GM18499 (cell line): Measurements from ENCODE around the gene EFNA4.

Experiments
- ATAC-seq: cut with Tn5 transposase; IDR thresholded peaks from one replicate; pipeline ENCODE4 v1.9.1; 2021; ENCODE audit warnings: moderate number of reproducible peaks; ENCODE audit not compliant: insufficient read depth, unreplicated experiment

EFNA4 gene

DNA sequence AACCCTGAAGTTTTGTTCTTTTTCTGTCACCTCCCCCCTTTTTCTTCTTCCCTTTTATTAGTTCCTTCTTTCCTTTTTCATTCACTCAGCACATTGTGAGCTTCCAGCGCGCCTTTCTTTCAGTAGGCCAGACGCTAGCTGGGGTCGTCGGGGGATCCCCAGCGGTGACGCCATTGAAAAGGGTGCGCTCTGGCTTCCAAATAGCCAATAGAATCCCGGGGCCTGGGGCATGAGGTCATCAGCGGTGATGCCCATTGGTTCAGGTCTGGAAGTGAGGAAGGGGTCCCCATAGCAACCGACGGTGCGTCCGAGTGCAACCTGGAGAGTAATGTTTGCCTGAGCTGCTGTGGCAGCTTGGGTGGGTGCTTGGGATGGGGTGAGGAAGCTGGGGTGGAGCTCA, 8.2 kb downstream of the EFNA4 start:
- ATAC-seq, result no peak

DNA sequence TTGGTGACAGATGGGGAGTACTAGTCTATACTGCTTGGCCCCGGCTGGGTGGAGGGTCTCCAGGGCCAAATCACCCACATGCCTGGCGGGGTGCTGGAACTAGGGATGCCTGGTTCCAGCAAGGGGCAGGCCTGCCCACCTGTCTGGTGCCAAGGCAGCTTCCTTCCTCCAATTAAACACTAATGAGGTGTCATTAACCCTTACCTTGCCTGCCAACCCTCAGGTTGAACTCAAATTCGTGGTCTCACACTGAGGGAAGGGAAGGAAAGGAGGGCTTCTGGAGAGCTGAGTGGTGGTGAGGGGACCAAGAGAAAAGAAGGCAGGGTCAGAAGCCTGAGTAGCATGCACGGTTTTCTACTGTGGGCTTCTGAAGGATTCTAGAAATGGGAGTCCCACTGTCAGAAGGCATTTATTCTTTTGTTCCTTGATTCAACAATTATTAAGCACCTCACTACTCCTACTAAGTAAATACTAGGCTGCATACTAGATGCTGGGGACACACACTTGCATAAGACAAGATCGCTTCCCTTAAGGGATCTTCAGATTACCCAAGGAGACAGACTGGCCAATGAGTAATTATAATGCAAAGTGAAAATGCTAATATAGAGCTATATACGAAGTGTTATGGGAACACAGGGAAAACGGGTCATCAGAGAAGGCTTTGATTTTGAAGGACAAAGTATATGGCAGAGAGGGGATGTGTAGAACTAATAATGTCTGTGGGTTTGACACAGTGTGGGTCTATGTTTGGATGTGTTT, 9.2 kb downstream of the EFNA4 start:
- no peak for ATAC-seq

DNA sequence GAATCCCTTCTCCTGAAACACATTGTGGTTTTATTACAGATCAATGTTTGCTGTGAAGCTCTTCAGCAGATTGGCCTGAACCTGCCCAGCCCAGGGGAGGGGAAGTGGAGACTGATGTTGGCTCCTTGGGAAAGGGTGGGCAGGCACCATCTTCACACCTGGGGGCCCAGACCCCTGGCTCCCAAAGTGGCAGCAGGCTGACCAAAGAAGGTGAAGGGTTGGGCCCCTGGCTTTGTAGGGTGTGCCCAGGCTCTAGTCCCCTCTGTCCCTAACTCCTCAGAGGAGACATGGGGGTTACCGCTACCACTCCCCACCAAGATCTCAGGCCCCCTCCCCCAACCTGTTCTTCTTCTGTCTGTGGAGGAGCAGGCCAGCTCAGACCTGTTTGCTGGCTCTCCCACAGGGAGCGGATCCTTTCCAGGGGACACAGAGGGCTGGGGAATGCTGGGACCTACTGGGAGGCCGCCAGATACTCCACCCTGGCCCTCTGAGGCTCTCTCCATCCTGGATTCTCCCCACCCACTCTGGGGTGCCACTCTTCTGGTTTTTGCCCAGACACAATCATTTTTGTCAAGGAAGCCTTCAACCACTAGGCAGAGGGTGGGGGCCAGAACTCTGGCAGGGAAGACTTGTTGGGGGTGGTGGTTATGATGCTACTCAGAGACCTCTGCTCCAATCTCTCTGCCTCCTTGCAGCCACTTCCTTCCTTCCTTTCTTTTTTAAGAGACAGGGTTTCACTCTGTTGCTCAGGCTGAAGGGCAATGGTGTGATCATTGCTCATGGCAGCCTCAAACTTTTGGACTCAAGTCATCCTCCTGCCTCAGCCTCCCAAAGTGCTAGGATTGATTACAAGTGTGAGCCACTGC, 10.1 kb downstream of the EFNA4 start:
- ATAC-seq, result no peak

DNA sequence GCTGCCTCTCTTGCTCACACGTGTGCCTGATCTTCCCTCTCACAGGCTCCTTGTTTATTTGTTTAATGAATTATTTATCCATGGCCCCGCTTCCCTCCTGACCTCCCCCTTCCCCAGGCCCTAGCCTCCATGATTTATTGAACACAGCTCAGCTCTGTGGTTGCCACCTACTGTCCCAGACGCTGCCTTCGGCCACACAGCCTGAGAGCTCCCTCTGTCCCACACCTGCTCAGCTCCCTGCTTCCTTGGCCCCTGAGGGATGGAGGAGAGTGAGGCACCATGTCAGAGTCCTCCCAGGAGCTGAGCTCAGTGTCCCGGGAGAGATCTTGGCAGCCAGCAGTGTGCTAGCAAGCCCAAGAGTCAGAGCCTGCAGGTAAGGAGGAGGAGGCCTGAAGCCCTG, 12.0 kb downstream of the EFNA4 start:
- ATAC-seq, result no peak

DNA sequence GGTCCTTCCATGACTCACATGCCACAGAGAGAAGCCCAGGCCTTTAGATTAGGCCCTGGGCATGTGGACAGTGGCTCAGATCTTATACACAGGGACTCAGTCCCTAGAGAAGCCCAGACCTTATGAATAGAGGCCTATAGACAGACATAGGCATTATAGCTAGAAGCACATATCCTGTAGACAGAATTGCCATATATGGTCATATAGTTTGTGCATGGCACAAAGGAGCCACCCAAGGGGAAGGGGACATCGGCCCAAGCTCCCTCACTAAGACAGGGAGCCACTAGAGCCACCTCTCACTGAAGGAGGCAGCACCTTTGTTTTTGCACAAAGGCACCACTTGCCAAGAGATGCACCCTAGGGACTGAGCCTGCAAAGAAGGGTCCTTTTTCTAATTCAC, 12.8 kb downstream of the EFNA4 start:
- no peak for ATAC-seq

DNA sequence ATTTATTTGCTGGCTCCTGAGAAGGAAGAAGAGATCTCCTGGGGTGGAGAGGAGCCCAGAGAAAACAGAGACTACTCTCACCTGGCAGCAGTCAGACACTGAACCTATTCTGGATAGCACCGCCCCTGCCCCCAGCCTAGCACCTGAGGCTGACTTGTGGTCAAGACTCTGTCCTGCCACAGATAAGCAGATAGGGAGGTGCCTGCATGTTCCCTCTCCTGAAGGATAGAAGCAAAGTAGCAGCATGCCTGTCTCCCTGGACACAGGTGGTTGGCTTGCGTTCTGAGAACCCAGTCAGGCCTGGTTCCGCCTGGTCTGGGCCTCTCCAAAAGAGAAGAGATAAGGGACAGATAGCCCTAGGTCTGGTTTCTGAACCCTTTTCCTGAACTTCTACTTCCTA, 13.8 kb downstream of the EFNA4 start:
- no peak for ATAC-seq

DNA sequence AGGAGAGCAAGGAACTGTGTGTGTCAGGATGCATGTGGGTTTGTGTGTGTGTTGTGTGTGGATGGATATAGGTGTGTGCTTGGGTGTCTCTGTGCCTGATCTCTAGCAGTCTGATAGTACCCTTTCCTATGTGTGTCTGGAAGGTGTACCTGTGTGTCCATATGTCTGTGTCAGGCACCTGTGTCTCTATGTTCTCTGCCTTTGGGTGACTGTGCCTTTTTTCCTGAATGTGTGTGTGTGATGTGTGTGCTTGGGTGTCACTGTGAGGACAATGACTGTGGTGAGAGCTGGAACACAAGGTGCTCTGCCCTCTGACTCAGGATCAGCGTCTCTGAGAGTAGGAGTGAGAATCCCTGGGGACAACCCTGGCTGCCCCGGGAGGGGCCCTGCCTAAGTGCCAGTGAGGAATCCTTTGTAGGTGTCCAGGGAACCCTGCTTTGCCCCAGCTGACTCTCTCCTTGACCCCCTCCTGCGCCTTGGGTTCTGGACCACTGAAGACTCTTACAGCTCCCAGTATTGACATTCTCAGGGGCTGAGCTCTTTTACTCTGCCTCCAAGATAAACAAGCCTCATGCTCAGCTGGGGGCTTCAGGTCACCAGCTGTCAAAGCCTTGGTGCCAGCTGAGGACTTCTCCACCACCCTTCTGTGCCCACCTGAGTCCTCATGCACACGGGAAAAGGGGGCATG, 14.4 kb downstream of the EFNA4 start:
- no peak for ATAC-seq

DNA sequence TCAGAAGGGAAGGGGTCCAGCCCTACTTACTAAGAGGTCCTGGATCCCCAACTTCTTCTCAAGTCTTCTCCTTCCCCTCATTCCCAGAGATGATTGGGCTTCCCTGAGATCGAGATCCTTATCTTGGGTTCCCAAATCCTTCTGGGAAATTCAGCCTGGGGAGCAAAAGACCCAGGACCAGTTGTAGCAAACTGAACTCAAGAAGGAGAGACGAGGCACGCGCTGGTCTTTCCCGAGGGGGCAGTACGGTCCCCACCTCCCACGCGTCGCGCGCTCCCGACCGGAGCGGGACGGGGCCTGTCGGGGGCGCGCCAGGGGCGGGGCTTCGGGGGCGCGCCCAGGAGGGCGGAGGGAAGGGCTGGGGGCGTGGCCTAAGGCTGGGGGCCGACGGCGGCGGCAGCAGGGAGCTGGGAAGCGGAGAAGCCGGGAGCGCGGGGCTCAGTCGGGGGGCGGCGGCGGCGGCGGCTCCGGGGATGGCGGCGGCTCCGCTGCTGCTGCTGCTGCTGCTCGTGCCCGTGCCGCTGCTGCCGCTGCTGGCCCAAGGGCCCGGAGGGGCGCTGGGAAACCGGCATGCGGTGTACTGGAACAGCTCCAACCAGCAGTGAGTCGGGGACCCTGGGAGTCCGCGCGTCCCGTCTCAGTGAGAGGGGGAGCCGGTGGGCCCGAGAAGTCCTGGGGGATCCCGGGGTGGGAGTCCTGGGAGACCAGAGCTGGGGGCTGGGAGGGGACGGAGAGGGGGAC, 15.1 kb downstream of the EFNA4 start, which contains the start of gene EFNA3:
EFNA3 (plus strand) TSS at position 369 of the 741 bp plus-strand sequence; CDS start at position 474, 105 bp downstream.
- ATAC-seq, result no peak

DNA sequence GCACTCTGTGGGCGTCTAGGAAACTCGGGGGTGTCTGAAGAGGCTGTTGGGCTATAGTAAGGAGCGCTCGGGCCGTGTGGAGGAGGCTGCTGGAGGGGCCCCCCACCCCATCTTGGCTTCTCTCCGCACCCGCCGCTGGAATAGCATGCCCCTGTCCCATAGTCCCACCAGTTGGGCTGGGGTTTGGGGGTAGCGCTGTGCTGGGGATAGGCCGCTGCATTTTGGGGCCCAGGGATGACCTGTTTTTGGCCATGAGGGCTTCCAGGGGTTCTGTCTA, 15.6 kb downstream of the EFNA4 start:
- no peak for ATAC-seq

DNA sequence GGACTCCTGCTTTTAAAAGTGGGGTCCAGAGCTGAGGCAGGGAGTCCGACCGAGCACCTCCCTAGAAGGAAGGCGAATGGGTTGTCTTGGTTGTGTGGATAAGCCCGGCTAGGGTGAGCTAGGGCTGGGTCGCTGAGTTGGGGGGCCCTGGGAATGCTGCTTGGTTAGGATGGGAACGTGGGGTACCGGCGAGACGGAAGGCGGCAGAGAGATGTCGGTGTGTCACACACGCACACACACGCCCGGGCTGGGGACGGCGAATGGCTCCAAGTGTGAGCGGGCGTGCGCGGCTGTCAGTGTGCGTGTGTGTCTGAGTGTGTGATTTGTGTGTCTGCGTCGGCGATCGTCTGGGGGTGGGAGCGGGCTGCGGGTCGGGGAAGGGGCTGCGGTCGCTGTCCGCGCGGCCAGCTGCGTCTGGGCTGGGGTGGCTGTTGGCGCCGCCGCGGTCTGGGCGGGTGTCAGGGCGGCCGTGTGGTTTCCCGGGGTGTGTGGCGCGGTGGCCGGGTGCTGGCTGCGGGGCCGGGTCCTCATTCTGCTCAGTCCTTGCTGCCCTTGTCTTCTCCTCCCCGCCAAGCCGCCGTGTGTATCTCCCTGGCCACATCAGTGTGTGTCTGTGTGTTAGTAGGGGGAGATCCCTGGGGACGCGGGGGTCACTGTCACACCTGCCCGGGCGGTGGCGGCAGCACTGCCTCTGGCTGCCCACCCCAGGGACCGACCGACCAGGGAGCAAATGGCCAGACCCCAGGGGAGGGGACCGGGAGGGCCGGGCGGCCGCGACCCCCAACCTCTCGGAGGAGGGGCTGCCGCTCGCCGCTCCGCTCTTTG, 16.2 kb downstream of the EFNA4 start:
- ATAC-seq, result no peak

DNA sequence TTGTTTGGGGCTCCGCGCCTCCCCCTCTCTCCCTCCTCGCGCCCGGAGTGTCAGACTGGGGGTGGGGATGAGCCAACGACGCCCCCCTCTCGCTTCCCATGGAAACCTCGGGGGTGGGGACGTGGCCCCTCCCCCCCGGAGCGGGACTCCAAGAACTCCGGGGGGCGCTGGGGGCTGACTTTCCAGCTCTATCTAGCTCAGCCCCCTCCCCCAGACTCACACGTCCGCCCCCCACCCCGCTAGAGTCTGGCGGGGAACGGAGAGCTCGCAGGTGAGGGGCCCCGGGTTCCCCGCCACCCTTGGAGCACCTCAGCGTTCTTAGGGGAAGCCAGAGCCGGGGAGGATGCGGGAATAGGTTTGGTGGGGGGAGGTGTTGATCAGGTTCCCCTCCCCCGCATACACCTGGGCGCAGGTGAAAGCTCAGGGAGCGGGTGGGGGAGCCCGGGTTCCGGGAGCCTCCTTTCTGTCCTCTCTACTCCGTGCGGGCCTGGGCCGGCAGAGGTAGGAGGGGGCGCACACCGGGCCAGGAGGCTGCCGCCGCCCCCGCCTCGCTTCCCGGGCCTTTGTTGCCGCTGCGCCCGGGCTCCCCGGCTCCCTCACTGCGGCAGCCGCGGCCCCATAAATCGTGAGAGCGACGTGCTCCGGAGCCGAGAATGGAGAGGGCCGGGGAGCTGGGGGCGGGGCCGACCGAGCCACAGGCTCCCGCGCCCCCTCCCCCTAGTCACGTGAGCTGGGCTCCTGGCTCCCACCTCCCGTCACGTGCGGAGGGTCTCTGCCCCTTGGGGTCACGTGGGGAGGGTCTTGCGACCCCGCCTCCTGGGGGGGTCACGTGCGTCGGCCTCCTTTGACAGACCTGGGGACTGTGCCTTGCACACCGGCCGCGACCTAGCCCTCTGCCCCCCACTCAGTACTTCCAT, 17.0 kb downstream of the EFNA4 start:
- ATAC-seq, result no peak

DNA sequence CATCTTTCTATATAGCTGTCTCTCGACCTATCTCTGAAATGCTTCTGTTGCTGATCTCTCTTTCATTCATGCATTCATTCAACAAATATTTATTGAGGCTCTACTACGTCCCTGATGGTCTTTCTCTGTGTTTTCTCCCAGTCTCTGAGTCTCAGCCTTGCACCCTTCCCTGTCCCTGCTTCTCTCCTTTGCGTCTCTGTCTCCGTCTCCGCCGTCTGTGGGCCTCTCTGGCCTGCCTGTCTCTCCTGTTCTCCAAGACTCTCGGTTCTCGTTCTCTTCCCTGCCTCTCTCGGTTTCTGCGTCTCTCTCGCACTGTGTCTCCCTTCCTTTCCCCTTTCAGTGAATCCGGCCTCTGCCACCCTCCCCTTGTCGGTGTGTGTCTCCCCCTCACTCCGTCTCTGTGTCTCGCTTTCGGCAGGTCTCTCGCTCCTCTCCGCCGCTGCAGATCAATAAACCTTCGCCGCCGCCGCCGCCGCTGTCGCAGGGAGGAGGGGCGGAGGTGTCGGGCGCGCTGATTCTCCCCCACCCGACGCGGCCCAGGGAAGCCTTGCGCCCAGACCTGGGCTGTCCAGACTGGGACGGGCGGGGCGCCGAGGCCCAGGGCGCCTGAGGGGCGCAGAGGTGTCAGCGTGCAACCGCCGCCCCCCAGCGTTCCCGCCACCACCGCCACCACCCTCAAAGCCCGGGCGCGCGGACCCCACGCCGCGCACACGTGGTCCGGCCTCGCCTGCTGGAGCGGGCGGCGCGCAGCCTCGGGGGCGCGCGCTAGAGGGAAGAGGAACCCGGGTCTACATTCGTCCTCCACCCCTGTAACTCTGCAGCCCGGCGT, 18.1 kb downstream of the EFNA4 start:
- ATAC-seq, result no peak

DNA sequence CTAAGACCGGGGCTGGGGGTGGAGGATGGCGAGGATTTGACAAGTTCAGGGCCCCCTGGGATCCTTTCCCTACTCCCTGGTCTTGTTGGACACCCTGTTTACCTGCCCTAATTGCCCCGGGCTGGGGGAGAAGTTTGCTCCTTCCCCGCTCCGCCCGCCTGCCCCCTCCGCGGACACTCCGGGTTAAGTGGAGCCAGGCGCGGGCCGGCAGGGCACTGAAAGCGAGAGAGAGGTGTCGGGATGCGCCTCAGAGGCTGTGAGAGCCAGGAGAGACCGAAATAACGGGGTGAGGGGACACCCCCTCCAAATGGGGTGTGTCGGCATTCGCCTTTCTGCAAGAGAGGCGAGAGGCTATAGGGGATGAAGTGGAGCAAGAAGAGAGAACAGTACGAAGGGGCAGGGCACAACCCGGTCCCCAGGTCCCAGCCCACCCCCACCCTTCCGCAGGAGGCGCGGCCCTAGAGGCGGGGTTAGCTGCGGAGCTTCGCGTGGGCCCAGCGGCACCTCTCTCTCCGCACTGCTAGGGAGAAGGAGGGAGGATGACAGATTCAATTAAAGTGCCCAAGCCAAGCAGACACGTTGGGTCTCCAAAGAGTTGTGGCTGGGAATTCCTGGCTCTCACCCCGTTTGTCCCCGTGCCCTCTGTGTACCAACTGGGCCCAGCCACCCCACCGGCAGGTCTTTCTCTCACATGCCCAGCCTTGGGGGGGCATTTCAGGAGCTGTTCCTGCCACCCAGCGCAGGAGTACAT, 18.9 kb downstream of the EFNA4 start:
- ATAC-seq, result no peak

DNA sequence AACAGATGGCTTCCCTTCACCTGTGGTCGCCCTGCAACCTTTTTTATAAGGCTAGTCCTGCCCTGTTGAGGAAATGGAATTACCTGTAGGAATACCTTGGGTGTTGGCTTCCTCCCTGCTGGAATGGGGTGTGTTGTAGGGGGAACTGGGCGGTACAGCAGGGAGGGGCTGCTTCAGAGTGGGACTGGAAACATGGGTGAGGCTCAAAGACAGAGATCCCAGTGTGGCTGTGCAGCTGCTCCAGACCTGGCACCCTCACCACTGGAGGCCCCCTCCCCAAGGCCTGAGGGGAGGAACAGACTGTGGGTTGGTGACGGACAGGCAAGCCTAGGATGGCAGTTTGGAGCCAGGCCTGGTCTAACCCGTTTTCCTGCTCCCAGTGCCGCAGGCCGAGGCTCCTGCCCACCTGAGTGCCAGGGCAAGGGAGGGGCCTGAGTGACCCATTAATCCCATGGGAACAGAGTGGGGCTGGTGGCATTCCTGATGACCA, 19.6 kb downstream of the EFNA4 start:
- ATAC-seq, result no peak

DNA sequence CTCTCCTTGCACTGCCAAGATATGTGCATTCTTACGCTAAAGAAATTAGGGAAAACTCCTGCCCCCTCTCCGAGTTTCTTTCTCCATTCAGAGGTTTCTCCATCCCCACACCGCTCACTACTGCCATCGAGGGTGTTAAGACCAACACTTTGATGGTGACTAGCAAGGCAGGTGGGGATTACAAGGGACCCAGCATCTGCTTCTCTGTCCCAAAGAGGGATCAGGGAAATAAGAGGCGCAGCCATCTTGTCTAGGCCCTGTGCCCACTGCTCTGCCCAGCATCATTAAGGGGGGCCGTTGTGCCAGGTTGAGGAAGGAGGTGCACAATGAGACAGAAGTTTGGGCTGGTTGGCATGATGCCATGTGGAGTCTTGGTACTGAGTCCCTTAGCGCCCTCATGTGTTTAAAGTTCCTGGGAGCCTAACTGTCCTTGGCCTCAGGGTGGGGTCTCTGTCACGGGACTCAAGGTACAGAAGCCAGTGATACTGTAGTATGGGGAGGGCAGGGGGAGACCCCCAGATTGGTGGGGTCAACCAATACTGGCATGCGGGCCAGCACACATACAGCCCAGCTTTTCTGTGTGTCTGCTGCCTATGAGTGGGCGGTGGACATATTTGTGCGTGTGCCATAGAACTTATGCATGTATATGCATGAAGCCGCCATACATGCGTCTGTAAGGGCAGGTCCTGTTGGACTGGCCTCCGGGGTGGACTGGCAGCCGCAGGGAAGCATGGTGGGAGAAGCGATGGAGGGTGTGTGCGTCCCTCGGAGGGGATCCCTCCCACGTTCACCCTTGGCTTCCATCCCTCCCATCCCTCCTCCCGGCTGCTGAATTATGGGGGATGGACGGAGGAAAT, 20.6 kb downstream of the EFNA4 start:
- no peak for ATAC-seq
